ENCODE data around the gene IGSF11.

GRCh38 chr3:118997190-118997589 lies 37.5 kb downstream of the IGSF11 start:
- TF ChIP-seq CTCF (conservative IDR thresholded peaks at IDR 0.05; ENCODE audit: low read depth, low read length): no peak
- no peak for TF ChIP-seq EZH2 (IDR thresholded peaks at IDR 0.05; ENCODE audit: low read length, unreplicated experiment)
- no peak for TF ChIP-seq EZH2phosphoT487 (IDR thresholded peaks at IDR 0.05; ENCODE audit: borderline replicate concordance, low read length)
